GM23338 (cell line): Measurements from ENCODE around the gene HELZ. TPM values are rescaled to one million over a fixed set of nuclear protein-coding genes. Genes with fewer than 3 reads are reported as not detected.

Experiments
- ATAC-seq: fragments of 200-7000 bp; cut with Tn5 transposase; 3 replicates; pipeline ENCODE4 v1.9.1; 2020
- DNase-seq: peaks from one replicate; pipeline ENCODE4 v3.0.0-alpha.2; 2015; ENCODE audit warnings: low spot score
- H2AFZ ChIP-seq: fragments of 200-600 bp; sonication (generic); 2 replicates; pipeline ENCODE4 v1.8.0; 2016; ENCODE audit warnings: antibody characterized with exemption, mild to moderate bottlenecking, moderate library complexity
- H3F3A ChIP-seq: fragments of 200-600 bp; sonication (generic); replicated peaks from 2 replicates; pipeline ENCODE4 v1.8.0; 2017; ENCODE audit warnings: antibody characterized with exemption, mixed run types, low read depth
- H3K27ac ChIP-seq: fragments of 200-600 bp; sonication (generic); 2 replicates; pipeline ENCODE4 v1.6.1; 2016; ENCODE audit warnings: low read depth
- H3K27me3 ChIP-seq: fragments of 200-600 bp; sonication (generic); 2 replicates; pipeline ENCODE4 v1.8.0; 2016; ENCODE audit warnings: mild to moderate bottlenecking, mixed run types, moderate library complexity; ENCODE audit not compliant: insufficient read depth
- H3K36me3 ChIP-seq: fragments of 200-600 bp; sonication (generic); 2 replicates; pipeline ENCODE4 v1.8.0; 2016; ENCODE audit warnings: mild to moderate bottlenecking; ENCODE audit not compliant: insufficient read depth
- H3K4me1 ChIP-seq: fragments of 200-600 bp; sonication (generic); 2 replicates; pipeline ENCODE4 v1.8.0; 2016; ENCODE audit warnings: mild to moderate bottlenecking, moderate library complexity; ENCODE audit not compliant: insufficient read depth
- H3K4me2 ChIP-seq: fragments of 200-600 bp; sonication (generic); 2 replicates; pipeline ENCODE4 v1.7.1; 2017; ENCODE audit warnings: mixed run types
- H3K4me3 ChIP-seq: fragments of 200-600 bp; sonication (generic); 2 replicates; pipeline ENCODE4 v1.6.1; 2016; ENCODE audit warnings: mixed run types
- H3K79me2 ChIP-seq: fragments of 200-600 bp; sonication (generic); replicated peaks from 2 replicates; pipeline ENCODE4 v1.8.0; 2017; ENCODE audit warnings: mild to moderate bottlenecking; ENCODE audit not compliant: insufficient read depth
- H3K9me2 ChIP-seq: fragments of 200-600 bp; sonication (generic); 2 replicates; pipeline ENCODE4 v1.8.0; 2017; ENCODE audit not compliant: insufficient read depth
- H4K20me1 ChIP-seq: fragments of 200-600 bp; sonication (generic); replicated peaks from 2 replicates; pipeline ENCODE4 v1.8.0; 2017; ENCODE audit warnings: mild to moderate bottlenecking; ENCODE audit not compliant: insufficient read depth
- H3K27ac Mint-ChIP-seq: 2 replicates; pipeline ENCODE4 v1.8.0; 2020; ENCODE audit warnings: inconsistent platforms, mild to moderate bottlenecking, moderate library complexity, mixed read lengths
- H3K27me3 Mint-ChIP-seq: 3 replicates; pipeline ENCODE4 v1.8.0; 2022; ENCODE audit warnings: low read depth, mild to moderate bottlenecking, moderate library complexity, mixed read lengths, inconsistent platforms; ENCODE audit not compliant: insufficient read depth, poor library complexity
- H3K36me3 Mint-ChIP-seq: 3 replicates; pipeline ENCODE4 v1.8.0; 2021; ENCODE audit warnings: low read depth, mild to moderate bottlenecking, inconsistent platforms, moderate library complexity, mixed read lengths
- H3K4me1 Mint-ChIP-seq: 3 replicates; pipeline ENCODE4 v1.8.0; 2020; ENCODE audit warnings: mild to moderate bottlenecking, inconsistent platforms, mixed read lengths
- H3K4me3 Mint-ChIP-seq: 3 replicates; pipeline ENCODE4 v1.8.0; 2021; ENCODE audit warnings: moderate library complexity, mild to moderate bottlenecking, inconsistent platforms, mixed read lengths
- H3K9me3 Mint-ChIP-seq: 3 replicates; pipeline ENCODE4 v1.8.0; 2020; ENCODE audit warnings: moderate library complexity, mild to moderate bottlenecking, inconsistent platforms, mixed read lengths
- CREB1 ChIP-seq: fragments of 250-450 bp; sonication (Bioruptor Pico); IDR thresholded peaks from 2 replicates; pipeline ENCODE4 v1.5.0; 2020; ENCODE audit warnings: low read depth, mild to moderate bottlenecking, moderate library complexity
- CTCF ChIP-seq, 2 experiments: fragments of 200-600 bp in 1 of 2; sonication (generic) in 1 of 2; conservative IDR thresholded peaks; 2 replicates each; pipeline versions ENCODE4 v1.5.1 to v1.6.1; 2016 to 2017; ENCODE audit warnings: antibody characterized with exemption in 2 of 2, low read depth in 2 of 2, mild to moderate bottlenecking in 2 of 2, moderate library complexity in 1 of 2
- EZH2 ChIP-seq: fragments of 200-600 bp; sonication (generic); IDR thresholded peaks from one replicate; pipeline ENCODE4 v1.8.0; 2017; ENCODE audit warnings: antibody characterized with exemption, mild to moderate bottlenecking, low read depth; ENCODE audit not compliant: unreplicated experiment
- EZH2phosphoT487 ChIP-seq: fragments of 200-600 bp; sonication (generic); IDR thresholded peaks from one replicate; pipeline ENCODE4 v1.8.1; 2018; ENCODE audit warnings: antibody characterized with exemption; ENCODE audit not compliant: unreplicated experiment
- JUNB ChIP-seq: IDR thresholded peaks from one replicate; pipeline ENCODE4 v1.6.1; 2016; ENCODE audit warnings: antibody characterized with exemption; ENCODE audit not compliant: unreplicated experiment
- NANOG ChIP-seq: IDR thresholded peaks from 2 replicates; pipeline ENCODE4 v1.6.1; 2016; ENCODE audit warnings: antibody characterized with exemption, borderline replicate concordance
- POLR2AphosphoS5 ChIP-seq: IDR thresholded peaks from 2 replicates; pipeline ENCODE4 v1.6.1; 2016; ENCODE audit warnings: antibody characterized with exemption, low read depth
- STAT1 ChIP-seq: IDR thresholded peaks from one replicate; pipeline ENCODE4 v1.6.1; 2016; ENCODE audit warnings: antibody characterized with exemption; ENCODE audit not compliant: unreplicated experiment
- ZNF114 ChIP-seq: fragments of 250-450 bp; sonication (Bioruptor Pico); IDR thresholded peaks from 2 replicates; pipeline ENCODE4 v1.5.0; 2020; ENCODE audit warnings: mild to moderate bottlenecking, moderate library complexity
- ZNF331 ChIP-seq: fragments of 250-450 bp; sonication (Bioruptor Pico); IDR thresholded peaks from 2 replicates; pipeline ENCODE4 v1.5.0; 2020; ENCODE audit warnings: low read depth, mild to moderate bottlenecking, moderate library complexity
- polyA plus RNA-seq: library from polyadenylated mRNA; unstranded; fragments of >200 nt; fragmentation: Nextera tagmentation; extraction: Ambion mirVana; gene quantifications from 2 replicates; pipeline ENCODE4 v1.2.1, GENCODE V29; 2016
- total RNA-seq: library from RNA; depleted of rRNA; stranded (reverse); fragments of >200 nt; shearing (Covaris generic); gene quantifications from 2 replicates; pipeline ENCODE4 v1.2.3, GENCODE V29; 2014
- TF ChIP-seq, protein P1 (sequence below): fragments of 250-450 bp; sonication (Bioruptor Pico); IDR thresholded peaks from 2 replicates; pipeline ENCODE4 v1.5.0; 2020; ENCODE audit warnings: mild to moderate bottlenecking, moderate library complexity
- TF ChIP-seq, protein P2 (sequence below): IDR thresholded peaks from 2 replicates; pipeline ENCODE4 v1.6.1; 2016; ENCODE audit warnings: antibody characterized with exemption
- TF ChIP-seq, protein P3 (sequence below): IDR thresholded peaks from one replicate; pipeline ENCODE4 v1.6.1; 2018; ENCODE audit warnings: antibody characterized with exemption; ENCODE audit not compliant: unreplicated experiment

Gene HELZ
- total and polyA plus RNA-seq, 2 experiments from 2014 or later = 38.9 to 62.0 TPM

DNA sequence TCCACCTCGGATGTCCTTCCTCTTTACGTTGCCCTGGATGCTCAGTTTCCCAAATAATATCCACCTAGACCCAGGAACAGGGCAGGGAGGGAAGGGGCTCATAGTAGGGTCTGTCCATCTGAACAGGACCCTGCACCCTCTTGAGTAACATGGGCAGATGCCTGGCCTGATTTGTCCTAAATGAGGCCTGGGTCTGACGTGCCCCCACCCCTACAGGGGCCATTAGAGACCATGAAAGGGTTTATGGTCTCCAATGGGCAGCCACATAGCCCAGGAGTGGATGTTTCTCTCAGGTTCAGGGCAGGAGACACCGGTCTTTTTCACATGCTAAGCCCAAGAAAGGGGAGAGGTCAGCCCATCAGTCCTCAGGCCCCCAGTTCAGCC, 193.8 kb downstream of the HELZ start:
- no peaks in the 10 kb centered on the region for H3K9me2 ChIP-seq
- peaks cover 13% of the 10 kb centered on the region; the same call in 2 of the 3 replicates for H3K36me3 Mint-ChIP-seq

More for the DNA sequence above, 193.8 kb downstream of the HELZ start:
- H3K36me3 ChIP-seq = 0 out of 2 replicates have a peak, but pooled peaks cover 4% of the 10 kb centered on the region
- no peak overlapping the region for H3K4me3 ChIP-seq
- H3K4me2 ChIP-seq = no peak overlapping the region
- H3K4me3 Mint-ChIP-seq = no peak overlapping the region
- no peaks in the 10 kb centered on the region for H3K4me1 ChIP-seq
- peaks cover 28% of the 10 kb centered on the region for H3K9me3 Mint-ChIP-seq
- H3K27ac Mint-ChIP-seq = no peak overlapping the region
- H3K4me1 Mint-ChIP-seq = no peaks in the 10 kb centered on the region
- no peaks in the 10 kb centered on the region for H3K27me3 ChIP-seq
- H3K27me3 Mint-ChIP-seq = peaks cover 5% of the 10 kb centered on the region
- TF ChIP-seq, protein P1, sequence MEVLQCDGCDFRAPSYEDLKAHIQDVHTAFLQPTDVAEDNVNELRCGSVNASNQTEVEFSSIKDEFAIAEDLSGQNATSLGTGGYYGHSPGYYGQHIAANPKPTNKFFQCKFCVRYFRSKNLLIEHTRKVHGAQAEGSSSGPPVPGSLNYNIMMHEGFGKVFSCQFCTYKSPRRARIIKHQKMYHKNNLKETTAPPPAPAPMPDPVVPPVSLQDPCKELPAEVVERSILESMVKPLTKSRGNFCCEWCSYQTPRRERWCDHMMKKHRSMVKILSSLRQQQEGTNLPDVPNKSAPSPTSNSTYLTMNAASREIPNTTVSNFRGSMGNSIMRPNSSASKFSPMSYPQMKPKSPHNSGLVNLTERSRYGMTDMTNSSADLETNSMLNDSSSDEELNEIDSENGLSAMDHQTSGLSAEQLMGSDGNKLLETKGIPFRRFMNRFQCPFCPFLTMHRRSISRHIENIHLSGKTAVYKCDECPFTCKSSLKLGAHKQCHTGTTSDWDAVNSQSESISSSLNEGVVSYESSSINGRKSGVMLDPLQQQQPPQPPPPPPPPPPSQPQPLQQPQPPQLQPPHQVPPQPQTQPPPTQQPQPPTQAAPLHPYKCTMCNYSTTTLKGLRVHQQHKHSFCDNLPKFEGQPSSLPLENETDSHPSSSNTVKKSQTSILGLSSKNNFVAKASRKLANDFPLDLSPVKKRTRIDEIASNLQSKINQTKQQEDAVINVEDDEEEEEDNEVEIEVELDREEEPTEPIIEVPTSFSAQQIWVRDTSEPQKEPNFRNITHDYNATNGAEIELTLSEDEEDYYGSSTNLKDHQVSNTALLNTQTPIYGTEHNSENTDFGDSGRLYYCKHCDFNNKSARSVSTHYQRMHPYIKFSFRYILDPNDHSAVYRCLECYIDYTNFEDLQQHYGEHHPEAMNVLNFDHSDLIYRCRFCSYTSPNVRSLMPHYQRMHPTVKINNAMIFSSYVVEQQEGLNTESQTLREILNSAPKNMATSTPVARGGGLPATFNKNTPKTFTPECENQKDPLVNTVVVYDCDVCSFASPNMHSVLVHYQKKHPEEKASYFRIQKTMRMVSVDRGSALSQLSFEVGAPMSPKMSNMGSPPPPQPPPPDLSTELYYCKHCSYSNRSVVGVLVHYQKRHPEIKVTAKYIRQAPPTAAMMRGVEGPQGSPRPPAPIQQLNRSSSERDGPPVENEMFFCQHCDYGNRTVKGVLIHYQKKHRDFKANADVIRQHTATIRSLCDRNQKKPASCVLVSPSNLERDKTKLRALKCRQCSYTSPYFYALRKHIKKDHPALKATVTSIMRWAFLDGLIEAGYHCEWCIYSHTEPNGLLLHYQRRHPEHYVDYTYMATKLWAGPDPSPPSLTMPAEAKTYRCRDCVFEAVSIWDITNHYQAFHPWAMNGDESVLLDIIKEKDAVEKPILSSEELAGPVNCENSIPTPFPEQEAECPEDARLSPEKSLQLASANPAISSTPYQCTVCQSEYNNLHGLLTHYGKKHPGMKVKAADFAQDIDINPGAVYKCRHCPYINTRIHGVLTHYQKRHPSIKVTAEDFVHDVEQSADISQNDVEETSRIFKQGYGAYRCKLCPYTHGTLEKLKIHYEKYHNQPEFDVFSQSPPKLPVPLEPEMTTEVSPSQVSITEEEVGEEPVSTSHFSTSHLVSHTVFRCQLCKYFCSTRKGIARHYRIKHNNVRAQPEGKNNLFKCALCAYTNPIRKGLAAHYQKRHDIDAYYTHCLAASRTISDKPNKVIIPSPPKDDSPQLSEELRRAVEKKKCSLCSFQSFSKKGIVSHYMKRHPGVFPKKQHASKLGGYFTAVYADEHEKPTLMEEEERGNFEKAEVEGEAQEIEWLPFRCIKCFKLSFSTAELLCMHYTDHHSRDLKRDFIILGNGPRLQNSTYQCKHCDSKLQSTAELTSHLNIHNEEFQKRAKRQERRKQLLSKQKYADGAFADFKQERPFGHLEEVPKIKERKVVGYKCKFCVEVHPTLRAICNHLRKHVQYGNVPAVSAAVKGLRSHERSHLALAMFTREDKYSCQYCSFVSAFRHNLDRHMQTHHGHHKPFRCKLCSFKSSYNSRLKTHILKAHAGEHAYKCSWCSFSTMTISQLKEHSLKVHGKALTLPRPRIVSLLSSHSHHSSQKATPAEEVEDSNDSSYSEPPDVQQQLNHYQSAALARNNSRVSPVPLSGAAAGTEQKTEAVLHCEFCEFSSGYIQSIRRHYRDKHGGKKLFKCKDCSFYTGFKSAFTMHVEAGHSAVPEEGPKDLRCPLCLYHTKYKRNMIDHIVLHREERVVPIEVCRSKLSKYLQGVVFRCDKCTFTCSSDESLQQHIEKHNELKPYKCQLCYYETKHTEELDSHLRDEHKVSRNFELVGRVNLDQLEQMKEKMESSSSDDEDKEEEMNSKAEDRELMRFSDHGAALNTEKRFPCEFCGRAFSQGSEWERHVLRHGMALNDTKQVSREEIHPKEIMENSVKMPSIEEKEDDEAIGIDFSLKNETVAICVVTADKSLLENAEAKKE = no peak
- no peak for TF ChIP-seq CREB1 (CRISPR knock-in tag)
- TF ChIP-seq, protein P2, sequence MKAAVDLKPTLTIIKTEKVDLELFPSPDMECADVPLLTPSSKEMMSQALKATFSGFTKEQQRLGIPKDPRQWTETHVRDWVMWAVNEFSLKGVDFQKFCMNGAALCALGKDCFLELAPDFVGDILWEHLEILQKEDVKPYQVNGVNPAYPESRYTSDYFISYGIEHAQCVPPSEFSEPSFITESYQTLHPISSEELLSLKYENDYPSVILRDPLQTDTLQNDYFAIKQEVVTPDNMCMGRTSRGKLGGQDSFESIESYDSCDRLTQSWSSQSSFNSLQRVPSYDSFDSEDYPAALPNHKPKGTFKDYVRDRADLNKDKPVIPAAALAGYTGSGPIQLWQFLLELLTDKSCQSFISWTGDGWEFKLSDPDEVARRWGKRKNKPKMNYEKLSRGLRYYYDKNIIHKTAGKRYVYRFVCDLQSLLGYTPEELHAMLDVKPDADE = no peak
- TF ChIP-seq EZH2phosphoT487 = no peak
- TF ChIP-seq, protein P3, sequence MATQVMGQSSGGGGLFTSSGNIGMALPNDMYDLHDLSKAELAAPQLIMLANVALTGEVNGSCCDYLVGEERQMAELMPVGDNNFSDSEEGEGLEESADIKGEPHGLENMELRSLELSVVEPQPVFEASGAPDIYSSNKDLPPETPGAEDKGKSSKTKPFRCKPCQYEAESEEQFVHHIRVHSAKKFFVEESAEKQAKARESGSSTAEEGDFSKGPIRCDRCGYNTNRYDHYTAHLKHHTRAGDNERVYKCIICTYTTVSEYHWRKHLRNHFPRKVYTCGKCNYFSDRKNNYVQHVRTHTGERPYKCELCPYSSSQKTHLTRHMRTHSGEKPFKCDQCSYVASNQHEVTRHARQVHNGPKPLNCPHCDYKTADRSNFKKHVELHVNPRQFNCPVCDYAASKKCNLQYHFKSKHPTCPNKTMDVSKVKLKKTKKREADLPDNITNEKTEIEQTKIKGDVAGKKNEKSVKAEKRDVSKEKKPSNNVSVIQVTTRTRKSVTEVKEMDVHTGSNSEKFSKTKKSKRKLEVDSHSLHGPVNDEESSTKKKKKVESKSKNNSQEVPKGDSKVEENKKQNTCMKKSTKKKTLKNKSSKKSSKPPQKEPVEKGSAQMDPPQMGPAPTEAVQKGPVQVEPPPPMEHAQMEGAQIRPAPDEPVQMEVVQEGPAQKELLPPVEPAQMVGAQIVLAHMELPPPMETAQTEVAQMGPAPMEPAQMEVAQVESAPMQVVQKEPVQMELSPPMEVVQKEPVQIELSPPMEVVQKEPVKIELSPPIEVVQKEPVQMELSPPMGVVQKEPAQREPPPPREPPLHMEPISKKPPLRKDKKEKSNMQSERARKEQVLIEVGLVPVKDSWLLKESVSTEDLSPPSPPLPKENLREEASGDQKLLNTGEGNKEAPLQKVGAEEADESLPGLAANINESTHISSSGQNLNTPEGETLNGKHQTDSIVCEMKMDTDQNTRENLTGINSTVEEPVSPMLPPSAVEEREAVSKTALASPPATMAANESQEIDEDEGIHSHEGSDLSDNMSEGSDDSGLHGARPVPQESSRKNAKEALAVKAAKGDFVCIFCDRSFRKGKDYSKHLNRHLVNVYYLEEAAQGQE = no peak
- no peak for TF ChIP-seq CTCF (conservative IDR thresholded peaks at IDR 0.05; ENCODE audit: low read depth in 2 of 2)
- TF ChIP-seq STAT1 = no peak
- TF ChIP-seq EZH2 = no peak
- TF ChIP-seq POLR2AphosphoS5 = no peak
- no peak for TF ChIP-seq ZNF114 (CRISPR knock-in tag)
- no peak for TF ChIP-seq ZNF331 (CRISPR knock-in tag)
- no peak for TF ChIP-seq JUNB
- TF ChIP-seq NANOG = no peak
- no peaks in the 10 kb centered on the region for H3F3A ChIP-seq
- H2AFZ ChIP-seq = no peak overlapping the region
- no peaks in the 10 kb centered on the region for H4K20me1 ChIP-seq
- ATAC-seq (no peak), DNase-seq (no peak)
- no peaks in the 10 kb centered on the region for H3K79me2 ChIP-seq
- no peak overlapping the region for H3K27ac ChIP-seq
